Body of pancreas (tissue), 4 donors: ENCODE data around the gene ARMCX5.

Experiments used
- POLR2A ChIP-seq, 3 donors: fragments of 450-650 bp; IDR thresholded peaks; one replicate each; pipeline ENCODE4 v1.6.1; 2016; ENCODE audit warnings: antibody characterized with exemption in 3 of 3, mild to moderate bottlenecking in 2 of 3
- TF ChIP-seq, protein P1 (sequence below), 7 experiments: fragments of 450-650 bp in 4 of 7; fragments of 200-600 bp in 3 of 7; sonication (generic) in 3 of 7; IDR thresholded peaks; one replicate each; pipeline ENCODE4 v1.5.1; 2016 to 2019; ENCODE audit warnings: antibody characterized with exemption in 7 of 7

DNA sequence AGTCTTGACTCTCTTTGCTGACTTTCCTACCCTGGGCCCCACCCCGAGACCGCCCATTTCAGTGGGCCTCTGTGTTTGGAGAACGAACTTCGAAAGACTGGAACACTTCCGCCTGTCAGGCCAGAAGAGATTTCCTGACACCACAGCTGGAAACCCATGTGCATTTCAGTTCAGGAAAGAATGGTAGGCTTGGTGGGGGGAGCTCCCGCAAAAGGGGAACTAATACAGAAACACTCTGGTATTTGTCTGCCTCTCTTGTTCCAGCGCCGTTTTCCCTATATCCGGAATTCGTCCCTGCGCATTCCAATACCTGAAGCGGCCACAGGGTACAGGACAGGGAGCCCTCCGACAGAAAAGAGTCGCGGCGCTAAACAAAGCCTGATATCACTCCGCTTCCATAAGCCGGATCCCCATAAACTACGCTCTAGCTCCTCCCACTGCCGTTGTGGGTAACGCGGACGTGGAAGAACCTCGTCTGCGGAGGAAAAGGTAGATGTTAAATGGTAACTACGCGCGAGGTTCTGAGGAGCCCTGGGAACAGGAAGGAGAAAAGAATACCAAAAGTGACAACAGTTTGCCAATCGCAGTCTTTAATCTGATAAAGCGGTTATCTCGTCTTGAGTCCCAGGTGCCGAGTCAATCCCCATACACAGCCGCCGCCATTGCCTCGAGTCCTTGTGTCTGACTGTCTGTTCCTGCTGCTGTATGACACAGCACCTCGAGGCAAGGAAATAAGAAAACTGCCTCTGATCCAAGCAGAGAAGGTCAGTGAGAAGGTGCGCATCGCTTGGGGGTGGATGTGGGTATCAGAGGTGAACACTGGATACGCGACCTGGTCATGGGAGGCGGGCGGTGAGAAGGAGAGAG is at the start of gene ARMCX5:
- TF ChIP-seq POLR2A (IDR thresholded peaks at IDR 0.05): peak; percentile 49 to 87 (median 82)
- TF ChIP-seq, protein P1, sequence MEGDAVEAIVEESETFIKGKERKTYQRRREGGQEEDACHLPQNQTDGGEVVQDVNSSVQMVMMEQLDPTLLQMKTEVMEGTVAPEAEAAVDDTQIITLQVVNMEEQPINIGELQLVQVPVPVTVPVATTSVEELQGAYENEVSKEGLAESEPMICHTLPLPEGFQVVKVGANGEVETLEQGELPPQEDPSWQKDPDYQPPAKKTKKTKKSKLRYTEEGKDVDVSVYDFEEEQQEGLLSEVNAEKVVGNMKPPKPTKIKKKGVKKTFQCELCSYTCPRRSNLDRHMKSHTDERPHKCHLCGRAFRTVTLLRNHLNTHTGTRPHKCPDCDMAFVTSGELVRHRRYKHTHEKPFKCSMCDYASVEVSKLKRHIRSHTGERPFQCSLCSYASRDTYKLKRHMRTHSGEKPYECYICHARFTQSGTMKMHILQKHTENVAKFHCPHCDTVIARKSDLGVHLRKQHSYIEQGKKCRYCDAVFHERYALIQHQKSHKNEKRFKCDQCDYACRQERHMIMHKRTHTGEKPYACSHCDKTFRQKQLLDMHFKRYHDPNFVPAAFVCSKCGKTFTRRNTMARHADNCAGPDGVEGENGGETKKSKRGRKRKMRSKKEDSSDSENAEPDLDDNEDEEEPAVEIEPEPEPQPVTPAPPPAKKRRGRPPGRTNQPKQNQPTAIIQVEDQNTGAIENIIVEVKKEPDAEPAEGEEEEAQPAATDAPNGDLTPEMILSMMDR (IDR thresholded peaks at IDR 0.05): peak in 4 of 7 experiments; percentile 40 to 57 (median 44)
